ENCODE results near the gene HYKK.

GRCh38 chr15:78460737-78461136, 46.6 kb upstream of the HYKK start:
- TF ChIP-seq CTCF (IDR thresholded peaks at IDR 0.05) (no peak), EP300 (IDR thresholded peaks at IDR 0.05) (no peak), POLR2A (IDR thresholded peaks at IDR 0.05) (no peak)
